Stimulated activated CD8-positive, alpha-beta memory T cell treated with anti-CD3 and anti-CD28 coated beads, Interleukin-7, amount 100 ng/mL, for 24 hours (primary cell): ENCODE results near the gene EIF4H.
A peak's percentile ranks its signal among the peaks of the same experiment; 100 is the strongest.
"Not testable (repeated sequence)": the region's sequence is repeated elsewhere in the genome, so short reads cannot be mapped to it uniquely, and the experiment has no call there.

ENCODE experiments used
- DNase-seq: peaks from one replicate; pipeline ENCODE4 v3.0.0-alpha.2; 2020; ENCODE audit warnings: low read depth

The EIF4H gene

DNA sequence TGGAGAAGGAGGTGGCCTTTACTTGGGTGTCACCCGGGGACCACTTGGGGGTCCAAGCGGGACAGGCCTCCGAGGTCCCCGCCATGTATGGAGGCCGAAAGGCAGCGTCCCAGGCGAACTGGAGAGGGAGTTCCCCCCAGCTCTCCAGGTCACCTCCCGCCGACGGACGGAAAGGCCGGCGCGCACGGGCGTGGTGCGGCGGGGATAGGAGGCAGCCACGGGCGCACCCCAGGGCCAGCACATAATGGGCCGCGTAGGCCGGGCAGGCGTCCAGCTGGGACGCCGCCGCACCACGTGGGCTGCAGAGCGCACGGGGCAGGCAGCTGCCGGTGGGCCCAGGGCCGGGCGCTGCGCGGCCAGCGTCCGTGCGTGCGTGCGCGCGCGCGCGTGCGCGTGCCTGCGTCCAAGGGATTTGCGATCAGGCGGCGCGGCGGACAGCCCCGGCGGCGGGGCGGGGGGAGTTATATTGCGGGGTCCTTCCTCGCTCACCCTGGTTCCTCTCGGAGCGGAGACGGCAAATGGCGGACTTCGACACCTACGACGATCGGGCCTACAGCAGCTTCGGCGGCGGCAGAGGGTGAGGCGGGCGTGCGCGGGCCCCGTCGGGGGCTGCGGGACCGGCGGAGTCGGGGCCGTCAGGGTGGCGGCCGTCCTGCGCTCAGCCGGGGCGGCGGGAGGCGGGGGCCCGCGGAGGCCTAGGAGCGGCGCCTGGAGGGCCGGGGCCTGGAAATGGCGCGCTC is at the start of gene EIF4H:
EIF4H (plus strand) TSS at position 491 of the 740 bp plus-strand sequence; CDS start at position 519, 28 bp downstream.
- peak; percentile 91 for DNase-seq

DNA sequence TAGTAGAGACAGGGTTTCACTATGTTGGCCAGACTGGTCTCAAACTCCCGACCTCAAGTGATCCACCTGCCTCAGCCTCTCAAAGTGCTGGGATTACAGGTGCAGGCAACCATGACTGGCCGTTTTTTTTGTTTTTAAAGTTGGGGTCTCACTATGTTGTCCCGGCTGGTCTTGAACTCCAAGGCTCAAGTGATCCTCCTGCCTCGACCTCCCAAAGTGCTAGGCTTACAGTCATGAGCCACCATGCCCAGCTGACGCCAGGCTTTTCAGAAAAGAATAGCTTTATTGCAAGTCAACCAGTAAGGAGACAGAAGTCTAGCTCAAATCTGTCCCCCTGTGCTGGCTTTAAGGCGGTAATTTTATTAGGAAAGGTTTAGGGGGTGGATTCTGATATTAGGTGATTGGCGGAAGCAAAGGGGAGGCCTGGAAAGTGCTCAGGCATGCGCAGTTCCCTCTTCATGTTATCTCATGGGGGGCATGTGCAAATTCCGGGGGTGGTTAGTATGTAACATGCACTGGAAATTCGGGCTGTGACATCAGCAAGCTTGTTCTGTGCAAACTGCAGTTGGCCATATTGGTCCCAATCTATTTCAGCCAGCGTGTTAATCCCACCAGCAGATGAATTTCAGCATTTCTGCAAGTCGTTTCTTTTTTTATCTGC is 47.8 kb upstream of the EIF4H start:
- no peak for DNase-seq

DNA sequence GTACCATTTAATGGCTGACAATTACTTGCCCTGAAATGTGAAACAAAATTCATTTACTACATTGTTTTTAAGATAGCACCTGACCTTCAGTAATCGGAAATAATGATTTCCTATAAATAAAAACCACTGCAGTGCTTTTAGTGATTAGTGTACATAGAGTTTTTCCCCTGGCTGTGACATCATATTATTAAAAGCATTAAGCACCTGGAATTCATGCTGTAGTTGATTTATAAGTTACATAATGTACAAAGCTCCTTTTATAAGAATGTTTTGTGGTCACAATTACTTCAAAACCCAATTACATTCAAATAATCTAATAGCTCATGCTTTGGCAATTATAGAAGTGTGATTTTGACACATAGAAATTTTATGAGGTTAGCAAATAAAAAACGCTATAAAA is 44.3 kb upstream of the EIF4H start:
- no peak for DNase-seq

DNA sequence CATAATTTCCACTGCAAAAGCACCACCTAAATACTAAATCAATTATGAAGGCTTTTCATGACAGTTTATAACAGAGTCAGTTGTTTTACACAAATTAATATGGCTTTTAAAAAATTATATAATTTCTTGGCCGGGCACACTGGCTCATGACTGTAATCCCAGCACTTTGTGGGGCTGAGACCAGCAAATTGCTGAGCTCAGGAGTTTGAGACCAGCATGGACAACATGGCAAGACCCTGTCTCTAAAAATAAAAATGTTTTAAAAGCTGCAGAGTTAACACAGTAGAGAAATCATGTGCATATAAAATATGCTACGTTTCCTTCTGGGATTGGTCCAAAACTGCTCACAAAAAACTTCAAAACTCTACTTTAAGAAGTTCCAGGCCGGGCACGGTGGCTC is 43.6 kb upstream of the EIF4H start:
- no peak for DNase-seq

DNA sequence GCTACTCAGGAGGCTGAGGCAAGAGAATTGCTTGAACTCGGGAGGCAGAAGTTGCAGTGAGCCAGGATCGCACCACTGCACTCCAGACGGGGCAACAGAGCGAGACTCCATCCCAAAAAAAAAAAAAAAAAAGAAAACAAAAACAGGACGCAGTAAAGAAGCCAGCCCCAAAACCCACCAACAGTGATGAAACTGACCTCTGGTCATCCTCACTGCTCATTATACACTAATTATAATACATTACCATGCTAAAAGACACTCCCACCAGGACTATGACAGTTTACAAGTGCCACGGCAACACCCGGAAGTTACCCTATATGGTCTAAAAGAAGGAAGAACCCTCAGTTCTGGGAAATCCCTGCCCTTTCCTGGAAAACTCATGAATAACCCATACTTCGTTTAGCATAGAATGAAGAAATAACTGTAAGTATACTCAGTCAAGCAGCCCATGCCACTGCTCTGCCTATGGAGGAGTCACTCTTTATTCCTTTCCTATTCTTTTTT is 40.0 kb upstream of the EIF4H start:
- no peak for DNase-seq

DNA sequence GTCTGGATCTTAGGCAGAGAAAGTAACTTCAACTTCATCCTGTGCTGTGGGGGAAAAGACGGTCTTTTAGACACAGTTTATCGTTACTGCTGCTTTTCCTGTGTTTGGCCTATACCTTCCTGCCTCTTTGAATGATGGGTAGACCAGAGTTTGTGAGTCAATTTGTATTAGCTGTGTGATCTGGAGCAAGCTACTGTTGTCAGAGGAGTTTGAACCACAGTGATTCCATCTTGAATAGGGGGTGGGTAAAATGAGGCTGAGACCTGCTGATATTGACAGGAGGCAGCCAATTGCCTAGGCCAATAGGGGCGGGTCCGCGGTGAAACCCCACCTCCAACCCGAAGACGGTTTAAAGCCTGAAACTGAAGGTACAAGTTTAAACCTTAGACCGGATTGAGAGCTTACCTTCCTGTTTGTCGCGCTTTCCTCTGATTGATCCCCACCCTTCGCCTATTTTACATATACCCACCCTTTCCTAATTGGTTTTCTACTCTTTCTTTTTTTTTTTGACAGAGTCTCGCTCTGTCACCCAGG is 35.8 kb upstream of the EIF4H start:
- DNase-seq, result no peak

DNA sequence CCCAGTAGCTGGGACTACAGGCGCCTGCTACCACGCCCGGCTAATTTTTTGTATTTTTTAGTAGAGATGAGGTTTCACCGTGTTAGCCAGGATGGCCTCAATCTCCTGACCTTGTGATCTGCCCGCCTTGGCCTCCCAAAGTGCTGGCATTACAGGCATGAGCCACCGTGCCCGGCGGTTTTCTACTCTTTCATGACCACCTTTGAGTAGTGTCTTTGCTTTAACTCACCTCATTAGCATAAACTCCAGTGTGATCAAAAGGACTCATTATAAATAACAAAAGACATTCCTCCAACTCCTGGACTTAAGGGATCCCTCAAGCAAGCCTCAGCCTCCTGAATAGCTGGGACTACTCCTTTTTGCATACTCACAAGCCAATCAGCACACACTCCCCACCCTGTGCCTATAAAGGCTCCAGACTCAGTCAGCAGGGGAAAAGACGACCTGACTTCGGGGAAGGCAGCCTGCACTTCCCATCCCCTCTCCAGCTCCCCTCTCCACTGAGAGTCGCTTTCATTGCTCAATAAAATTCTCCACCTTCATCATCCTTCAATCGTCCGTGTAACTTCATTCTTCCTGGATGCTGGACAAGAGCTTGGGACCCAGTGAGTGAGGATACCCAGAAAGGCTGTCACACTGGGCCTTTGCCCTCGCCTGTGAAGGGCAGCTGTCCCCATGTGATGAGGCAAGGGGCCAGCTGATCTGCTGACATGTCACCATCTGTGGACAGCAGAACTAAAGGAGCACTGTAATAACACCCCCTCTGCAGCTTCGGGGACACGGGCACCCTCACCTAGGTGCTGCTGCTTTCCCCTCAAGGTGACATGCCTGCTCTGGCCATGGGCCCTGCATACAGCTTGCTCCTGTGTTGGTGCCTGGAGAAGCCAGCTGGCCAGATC is 35.0 kb upstream of the EIF4H start:
- DNase-seq, result no peak

DNA sequence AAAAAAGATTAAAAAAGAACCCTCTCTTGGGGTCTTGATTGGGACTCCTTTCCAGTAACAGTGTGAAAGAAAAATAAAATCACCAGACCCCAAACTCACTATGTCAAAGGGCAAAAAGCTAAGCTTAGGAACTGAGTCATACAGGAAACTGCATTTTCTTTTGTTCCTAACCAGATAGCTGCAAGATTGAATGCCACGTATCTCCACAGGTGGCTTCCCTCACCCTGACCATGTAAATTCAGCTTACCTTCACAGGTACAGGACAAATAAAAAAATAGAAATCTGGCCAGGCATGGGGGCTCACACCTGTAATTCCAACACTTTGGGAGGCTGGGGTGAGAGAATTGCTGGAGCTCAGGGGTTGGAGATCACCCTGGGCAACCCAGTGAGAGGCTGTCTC is 32.5 kb upstream of the EIF4H start:
- DNase-seq, result no peak

DNA sequence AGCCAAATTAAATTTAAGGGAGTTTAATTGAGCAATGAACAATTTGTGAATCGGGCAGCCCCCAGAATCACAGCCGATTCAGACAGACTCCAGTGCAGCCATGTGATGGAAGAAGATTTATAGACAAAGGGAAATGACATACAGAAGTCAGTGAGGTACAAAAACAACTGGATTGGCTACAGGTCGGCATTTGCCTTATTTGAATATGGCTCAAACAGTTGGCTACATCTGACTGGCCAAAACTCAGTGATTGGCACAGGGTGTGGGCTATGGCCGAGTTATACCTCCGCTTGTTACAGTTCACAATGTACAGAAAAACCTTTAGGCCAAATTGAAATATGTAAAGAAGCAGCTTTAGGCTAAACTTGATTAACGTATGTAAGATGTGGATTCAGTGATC is 30.8 kb upstream of the EIF4H start:
- no peak for DNase-seq

DNA sequence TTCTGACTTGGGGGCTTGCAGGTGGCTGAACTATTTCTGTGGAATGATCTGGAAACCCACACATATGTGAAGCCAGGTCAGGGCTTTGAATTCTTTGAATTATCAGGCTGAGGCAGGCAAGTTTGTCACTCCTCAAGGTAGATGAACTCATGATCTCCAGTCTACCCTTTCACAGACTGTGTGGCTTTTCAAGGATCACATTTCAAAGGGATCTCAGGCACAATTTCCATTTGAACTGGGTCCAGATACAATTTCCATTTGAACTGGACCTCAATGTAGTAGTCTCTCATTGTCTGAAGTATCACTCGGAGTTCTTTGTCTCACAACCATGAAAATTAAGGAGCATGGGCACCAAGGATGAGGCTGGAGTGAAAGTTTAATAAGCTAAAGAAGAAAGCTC is 25.7 kb upstream of the EIF4H start:
- no peak for DNase-seq

DNA sequence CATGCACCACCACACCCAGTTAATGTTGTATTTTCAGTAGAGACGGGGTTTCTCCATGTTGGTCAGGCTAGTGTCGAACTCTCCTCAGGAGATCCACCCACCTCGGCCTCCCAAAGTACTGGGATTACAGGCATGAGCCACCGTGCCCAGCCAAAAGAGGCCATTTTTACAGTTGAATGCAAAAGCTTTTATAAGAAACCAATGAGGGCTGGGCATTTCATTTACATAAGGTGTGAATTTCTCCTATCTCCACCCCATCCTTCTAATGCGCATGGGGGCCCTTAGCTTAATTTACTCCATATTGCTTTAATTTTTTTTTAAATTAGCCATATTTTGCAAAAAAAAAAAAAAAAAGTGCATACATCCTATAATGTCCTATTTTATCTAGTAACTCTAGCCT is 25.1 kb upstream of the EIF4H start:
- no peak for DNase-seq

DNA sequence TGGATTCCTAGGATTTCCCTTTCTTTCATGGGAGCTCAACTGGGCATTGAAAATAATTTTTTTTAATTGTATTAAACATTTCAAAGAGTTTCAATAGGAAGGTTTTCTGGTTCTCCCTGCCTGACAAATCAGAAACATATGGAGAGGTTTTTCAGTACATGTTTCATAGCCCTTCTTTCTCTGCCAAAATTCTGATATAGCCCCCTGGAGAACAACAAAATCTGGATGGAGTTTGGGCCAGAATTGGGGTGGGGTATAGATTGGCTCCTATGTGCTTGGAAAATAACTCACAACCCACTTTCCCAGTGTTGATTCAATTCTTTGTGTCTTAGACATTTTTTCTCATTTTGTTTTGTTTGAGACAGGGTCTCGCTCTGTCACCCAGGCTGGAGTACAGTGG is 24.6 kb upstream of the EIF4H start:
- DNase-seq, result no peak

DNA sequence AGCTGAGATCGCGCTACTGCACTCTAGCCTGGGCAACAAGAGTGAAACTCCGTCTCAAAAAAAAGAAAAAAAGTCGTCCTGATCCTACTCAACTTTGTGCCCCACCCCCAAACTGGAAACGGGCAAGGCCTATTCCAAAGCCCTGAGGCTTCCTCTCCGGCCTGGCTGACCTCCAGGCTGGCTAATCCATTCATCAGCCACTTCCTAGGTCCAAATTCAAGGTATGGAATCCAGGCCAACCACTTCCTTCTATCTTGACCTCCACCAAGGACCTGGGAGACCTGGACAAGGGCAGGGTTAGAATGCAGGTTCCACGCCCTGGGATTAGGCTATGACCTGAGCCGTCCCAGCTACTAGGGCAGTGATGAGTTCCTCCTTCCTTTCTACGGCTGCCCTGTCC is 20.4 kb upstream of the EIF4H start:
- DNase-seq, result no peak

DNA sequence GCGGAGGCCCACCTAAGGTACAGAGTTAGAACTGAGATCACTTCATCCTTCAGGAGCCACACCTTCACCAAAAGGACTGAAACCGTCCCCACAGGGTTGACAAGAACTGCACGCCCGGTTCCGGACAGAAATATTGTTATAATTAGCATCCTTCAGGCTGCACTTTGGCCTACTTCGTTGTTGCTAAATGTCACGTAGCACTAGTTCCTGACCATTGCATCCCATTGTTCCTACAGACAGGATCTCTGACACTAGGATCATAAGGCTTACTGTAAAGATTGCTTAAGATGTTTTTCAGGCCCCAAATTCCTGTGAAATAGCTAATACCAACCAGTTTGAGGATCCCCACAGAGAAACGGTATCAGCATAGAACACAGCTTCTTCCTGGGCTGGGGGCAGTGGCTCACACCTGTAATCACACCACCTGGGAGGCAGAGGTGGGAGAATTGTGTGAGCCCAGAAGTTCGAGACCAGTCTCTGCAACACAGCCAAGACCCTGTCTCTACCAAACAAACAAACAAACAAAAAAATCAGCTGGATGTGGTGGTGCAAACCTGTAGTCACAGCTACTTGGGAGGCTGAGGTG is 18.3 kb upstream of the EIF4H start:
- no peak for DNase-seq

DNA sequence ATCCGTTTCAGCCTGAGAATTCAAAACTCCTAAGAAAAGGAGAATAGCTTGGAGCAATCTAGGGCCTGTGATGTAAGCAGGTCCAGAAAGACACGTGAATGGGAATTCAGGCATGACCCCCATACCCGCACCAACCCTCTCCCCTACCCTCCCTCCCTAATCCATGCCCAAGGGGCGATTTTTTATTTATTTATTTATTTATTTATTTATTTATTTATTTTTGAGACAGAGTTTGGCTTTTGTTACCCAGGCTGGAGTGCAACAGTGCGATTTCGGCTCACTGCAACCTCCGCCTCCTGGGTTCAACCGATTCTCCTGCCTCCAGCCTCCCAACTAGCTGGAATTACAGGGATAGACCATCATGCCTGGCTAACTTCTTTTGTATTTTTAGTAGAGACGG is 16.6 kb upstream of the EIF4H start:
- DNase-seq, result no peak

DNA sequence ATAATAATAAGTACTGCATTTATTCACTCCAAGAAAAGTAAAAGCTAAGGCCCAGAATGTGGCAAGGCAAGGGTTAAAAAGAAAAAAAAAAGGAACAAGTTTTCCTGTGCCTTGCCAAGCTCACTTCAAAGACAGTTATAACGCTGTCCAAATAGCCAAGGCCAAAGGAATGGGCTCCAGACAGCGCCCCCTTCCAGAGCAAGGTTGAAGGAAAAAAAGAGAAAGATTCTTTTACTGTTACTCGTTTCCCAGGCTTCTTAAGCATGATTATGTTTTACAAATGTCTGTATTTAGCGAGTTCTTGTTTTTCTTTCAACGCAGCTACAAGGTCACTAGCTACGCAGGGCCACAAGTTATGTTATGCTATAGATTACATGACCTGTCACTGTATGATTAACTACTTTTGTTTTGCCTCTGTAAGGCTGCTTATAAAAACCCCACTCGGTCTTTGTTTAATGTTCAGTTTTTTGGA is 9.1 kb upstream of the EIF4H start:
- no peak for DNase-seq

DNA sequence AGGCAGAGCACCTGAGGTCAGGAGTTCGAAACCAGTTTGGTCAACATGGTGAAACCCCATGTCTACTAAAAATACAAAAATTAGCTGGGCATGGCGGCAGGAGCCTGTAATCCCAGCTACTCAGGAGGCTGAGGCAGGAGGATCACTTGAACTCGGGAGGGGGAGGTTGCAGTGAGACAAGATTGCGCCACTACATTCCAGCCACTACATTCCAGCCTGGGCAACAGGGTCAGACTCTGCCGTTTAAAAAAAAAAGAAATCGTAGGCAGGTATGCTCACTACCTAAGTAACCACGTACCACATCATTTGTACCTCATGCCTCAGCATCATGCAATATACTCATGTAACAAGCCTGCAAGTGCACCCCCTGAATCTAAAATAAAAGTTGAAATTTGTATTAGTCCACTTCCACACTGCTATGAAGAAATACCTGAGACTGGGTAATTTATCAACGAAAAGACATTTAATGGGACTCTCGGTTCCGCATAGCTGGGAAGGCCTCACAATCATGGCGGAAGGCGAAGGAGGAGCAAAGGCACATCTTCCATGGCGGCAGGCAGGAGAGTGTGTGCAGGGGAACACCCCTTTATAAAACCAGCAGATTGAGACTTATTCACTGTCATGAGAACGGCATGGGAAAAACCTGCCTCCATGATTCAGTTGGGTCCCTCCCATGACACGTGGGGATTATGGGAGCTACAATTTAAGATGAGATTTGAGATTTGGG is 8.1 kb upstream of the EIF4H start:
- no peak for DNase-seq

DNA sequence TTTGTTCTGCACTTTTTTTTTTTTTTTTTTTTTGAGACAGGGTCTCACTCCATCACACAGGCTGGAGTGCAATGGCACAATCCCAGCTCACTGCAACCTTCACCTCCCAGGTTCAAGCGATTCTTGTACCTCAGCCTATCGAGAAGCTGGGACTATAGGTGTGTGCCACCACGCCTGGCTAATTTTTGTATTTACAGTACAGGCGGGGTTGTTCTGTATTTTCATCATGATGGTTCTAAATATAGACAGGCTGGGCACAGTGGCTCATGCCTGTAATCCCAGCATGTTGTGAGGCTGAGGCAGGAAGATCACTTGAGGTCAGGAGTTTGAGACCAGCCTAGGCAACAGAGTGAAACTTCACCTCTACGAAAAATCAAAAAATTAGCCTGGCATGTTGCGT is 6.8 kb upstream of the EIF4H start:
- DNase-seq, result not testable (repeated sequence)

DNA sequence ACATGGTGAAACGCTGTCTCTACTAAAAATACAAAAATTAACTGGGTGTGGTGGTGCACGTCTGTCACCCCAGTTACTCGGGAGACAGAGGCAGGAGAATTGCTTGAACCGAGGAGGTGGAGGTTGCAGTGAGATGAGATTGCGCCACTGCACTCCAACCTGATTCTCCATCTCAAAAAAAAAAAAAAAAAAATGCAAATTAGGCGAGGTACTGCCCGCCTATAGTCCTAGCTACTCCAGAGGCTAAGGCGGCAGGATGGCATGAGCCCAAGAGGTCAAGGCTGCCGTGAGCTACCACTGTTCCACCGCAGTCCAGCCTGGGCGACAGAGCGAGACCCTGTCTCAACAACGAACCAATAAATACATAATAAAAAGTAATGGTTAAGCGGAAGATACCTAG is 1.1 kb upstream of the EIF4H start:
- DNase-seq, result no peak

DNA sequence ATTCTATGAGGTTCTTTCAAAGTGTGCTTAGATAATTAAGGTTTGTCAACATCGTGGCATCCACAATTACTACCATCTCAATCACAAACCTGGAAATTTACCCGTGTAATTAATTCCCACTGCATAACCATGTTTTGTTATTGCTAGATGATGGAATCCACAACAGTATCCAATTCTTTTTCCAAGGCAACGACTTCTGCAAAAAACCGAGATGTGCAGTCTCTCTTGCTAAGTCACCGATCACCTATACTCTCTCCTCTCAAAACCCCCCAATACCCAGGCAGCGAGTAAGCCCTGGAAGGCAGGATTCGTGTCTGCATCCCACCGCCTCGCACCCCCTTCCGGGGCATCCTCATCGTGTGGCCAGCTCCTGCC is 678 bp upstream of the EIF4H start:
- DNase-seq, result no peak

DNA sequence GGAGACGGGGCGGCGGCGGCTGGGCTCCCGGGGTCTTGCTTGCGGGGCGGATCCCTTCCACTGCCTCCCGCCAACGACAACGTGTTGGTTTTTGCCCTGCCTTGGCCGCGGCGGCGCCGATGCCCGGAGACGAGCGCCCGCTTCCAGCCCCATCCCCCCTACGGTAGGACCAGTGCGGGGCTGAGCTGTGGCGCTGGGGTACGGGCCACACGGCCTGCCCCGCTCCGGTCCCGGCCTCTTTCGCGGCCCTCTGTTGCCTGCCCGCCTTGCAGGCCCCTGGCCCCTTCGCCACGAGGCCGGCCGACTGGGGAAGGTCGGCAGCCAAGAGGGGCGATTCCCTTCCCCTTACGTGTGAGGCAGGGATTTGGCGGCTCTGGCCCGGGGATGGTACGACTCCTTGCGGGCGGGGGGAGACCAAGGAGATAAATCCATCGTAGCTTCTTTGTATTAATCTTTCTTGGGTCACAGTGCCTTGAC is 488 bp downstream of the EIF4H start:
- peak; percentile 5 for DNase-seq
